ENCODE data around the gene NATD1. TPM values are rescaled to one million over a fixed set of nuclear protein-coding genes. Genes with fewer than 3 reads are reported as not detected.

The NATD1 gene
- total and polyA plus RNA-seq, 8 donors, result 7.0 to 16.9 (median 9.4) TPM

DNA sequence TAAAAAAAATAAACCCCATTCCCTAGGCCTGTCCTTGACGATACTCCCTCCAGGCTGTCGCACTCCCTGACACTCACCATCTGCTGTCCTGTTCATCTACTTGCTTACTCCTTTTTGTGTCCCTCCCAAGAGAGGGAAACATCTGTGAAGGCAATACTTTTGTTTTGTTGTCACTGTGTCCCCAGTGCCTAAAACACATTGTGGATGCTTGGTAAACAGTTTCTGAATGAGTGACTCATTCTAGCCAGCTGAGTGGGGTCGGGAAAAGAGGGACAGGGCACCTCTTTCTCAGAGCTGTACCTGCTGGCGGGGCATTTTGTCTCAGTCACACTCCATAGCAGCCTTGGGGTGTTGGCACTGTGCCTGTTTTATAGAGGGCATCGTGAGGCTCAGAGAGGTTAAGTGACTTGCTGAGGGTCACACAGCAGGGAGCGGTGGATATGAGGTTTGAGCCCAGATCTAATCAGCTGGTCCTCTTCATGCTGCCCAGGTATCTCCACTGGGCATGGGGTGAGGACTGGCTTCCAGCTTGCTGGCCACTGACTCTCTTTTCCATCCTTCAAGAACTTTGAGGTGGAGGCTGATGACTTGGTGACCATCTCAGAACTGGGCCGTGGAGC, 46.9 kb upstream of the NATD1 start:
- peaks cover 0 to 74% of the 10 kb centered on the region in 2 donors for H3K36me3 ChIP-seq
- ATAC-seq, result no peak
- no peaks in the 10 kb centered on the region for H3K27me3 ChIP-seq

DNA sequence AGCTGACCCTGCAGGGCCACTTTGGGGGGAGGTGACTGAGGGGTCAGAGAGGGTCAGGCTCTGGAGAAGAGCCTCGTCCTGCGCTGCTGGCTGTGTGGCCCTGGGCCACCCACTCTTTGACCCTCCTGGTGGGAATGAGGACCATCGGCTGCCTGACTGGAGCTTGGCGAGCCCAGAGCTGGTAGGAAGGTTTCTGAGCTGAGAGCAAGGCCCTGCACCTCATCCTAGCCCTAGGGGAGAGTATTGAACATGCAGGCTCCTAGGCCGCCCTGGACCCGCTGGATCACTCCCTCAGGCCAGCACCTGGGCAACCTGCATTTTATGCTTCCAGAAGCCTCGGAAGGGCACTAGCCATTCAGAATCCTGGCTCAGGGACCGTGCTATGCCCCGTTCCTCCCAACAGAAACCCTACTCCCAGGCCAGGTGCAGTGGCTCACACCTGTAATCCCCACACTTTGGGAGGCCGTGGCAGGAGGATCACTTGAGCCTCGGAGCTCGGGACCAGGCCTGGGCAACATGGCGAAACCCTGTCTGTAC, 45.8 kb upstream of the NATD1 start:
- intact Hi-C loops (cut with DNase I), result no loop called here
- Histone ChIP-seq H3K36me3 (peaks cover 0 to 66% of the 10 kb centered on the region in 2 donors), H3K9me3 (no peaks in the 10 kb centered on the region), H3K4me3 (no peak overlapping the region), H3K27ac (no peak overlapping the region), H3K27me3 (no peaks in the 10 kb centered on the region), H3K4me1 (peaks cover 0 to 6% of the 10 kb centered on the region in 2 donors)
- DNase-seq, result peak in 2 of 4 donors; percentile 32 to 64
- TF ChIP-seq, protein P1, sequence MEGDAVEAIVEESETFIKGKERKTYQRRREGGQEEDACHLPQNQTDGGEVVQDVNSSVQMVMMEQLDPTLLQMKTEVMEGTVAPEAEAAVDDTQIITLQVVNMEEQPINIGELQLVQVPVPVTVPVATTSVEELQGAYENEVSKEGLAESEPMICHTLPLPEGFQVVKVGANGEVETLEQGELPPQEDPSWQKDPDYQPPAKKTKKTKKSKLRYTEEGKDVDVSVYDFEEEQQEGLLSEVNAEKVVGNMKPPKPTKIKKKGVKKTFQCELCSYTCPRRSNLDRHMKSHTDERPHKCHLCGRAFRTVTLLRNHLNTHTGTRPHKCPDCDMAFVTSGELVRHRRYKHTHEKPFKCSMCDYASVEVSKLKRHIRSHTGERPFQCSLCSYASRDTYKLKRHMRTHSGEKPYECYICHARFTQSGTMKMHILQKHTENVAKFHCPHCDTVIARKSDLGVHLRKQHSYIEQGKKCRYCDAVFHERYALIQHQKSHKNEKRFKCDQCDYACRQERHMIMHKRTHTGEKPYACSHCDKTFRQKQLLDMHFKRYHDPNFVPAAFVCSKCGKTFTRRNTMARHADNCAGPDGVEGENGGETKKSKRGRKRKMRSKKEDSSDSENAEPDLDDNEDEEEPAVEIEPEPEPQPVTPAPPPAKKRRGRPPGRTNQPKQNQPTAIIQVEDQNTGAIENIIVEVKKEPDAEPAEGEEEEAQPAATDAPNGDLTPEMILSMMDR (IDR thresholded peaks at IDR 0.05), result no peak
- ATAC-seq, result no peak

More for the DNA sequence above, 46.9 kb upstream of the NATD1 start:
- intact Hi-C loops (cut with DNase I), result no loop called here
- H3K4me1 ChIP-seq, result peaks cover 0 to 7% of the 10 kb centered on the region in 2 donors
- no peaks in the 10 kb centered on the region for H3K9me3 ChIP-seq
- no peak overlapping the region for H3K4me3 ChIP-seq
- H3K27ac ChIP-seq, result no peak overlapping the region
- DNase-seq, result no peak
- TF ChIP-seq, protein P1 (IDR thresholded peaks at IDR 0.05), result no peak

DNA sequence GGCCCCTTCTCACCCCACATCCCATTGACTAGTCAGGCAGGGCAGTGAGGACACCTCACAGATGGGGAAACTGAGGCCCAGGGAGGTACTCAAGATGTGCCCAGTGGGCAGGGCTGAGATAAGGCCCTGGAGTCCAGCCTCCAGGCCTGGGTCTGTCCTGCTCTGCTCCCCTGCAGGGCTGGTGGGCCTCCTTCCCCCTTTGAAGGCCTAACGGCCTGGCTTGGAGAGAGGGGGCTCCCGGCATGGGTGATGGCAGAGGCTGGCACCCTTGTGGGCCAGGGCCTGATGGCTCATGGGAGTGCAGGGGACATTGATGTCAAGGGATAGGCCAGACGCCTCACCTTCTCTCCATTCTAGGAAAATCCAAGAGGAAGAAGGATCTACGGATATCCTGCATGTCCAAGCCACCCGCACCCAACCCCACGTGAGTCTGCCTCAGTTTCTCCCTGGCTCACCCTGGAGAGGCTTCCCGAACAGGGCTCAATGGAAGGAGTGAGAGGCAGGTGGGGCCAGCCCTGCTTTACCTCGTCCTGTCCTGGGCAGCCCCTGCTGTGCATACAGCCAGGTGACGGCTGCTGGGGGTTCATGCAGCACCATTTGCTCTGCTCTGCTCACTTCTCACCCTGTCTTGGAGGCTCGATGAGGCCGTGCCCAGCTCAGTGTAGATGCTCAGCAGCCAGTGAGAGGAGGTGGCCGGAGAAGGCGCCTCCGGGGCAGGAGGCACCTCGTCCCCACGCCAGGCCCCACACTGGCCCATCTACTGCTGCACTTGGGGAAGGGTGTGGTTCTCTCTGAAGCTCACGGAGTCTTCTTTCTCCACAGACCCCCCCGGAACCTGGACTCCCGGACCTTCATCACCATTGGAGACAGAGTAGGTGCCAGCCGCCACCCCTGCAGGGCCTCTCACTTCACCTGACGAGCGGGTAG, 45.1 kb upstream of the NATD1 start:
- H3K36me3 ChIP-seq, result peaks cover 0 to 66% of the 10 kb centered on the region in 2 donors
- H3K27ac ChIP-seq, result no peak overlapping the region
- H3K4me3 ChIP-seq, result no peak overlapping the region
- TF ChIP-seq, protein P1 (IDR thresholded peaks at IDR 0.05), result no peak
- H3K27me3 ChIP-seq, result no peaks in the 10 kb centered on the region
- H3K9me3 ChIP-seq, result no peaks in the 10 kb centered on the region
- ATAC-seq (no peak), DNase-seq (peak in 1 of 4 donors; percentile 81)
- H3K4me1 ChIP-seq, result peaks cover 0 to 6% of the 10 kb centered on the region in 2 donors
- intact Hi-C loops (cut with DNase I), result no loop called here

DNA sequence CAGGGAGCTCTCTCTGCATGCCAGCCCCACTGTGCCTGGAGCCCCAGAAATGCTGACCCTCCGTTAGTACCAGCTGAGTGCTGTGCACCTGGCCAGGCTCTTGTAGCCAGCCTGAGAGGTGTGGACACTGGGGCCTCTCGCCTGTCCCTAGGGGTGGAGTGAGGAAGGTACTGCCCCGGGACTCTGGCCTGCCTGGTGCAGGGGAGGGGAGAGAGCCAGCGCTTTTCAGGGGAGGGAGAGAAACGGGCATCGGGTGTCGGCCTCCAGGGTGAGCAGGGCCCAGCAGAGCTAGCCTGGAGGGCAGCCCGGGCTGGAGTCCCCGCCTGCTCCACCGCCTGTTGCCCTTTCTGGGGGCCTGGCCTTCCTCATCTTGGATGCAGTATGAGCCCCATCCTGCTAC, 44.4 kb upstream of the NATD1 start:
- intact Hi-C loops (cut with DNase I), result no loop called here
- ATAC-seq (no peak), DNase-seq (peak in 1 of 4 donors; percentile 75)
- H3K4me3 ChIP-seq, result no peak overlapping the region
- no peaks in the 10 kb centered on the region for H3K9me3 ChIP-seq
- no peak overlapping the region for H3K27ac ChIP-seq
- H3K36me3 ChIP-seq, result peaks cover 0 to 63% of the 10 kb centered on the region in 2 donors
- H3K4me1 ChIP-seq, result peaks cover 0 to 6% of the 10 kb centered on the region in 2 donors
- no peaks in the 10 kb centered on the region for H3K27me3 ChIP-seq
- TF ChIP-seq, protein P1 (IDR thresholded peaks at IDR 0.05), result no peak

Measured in left lung (tissue), 10 donors.